ENCODE measurements around the gene C16orf82.

The C16orf82 gene

DNA sequence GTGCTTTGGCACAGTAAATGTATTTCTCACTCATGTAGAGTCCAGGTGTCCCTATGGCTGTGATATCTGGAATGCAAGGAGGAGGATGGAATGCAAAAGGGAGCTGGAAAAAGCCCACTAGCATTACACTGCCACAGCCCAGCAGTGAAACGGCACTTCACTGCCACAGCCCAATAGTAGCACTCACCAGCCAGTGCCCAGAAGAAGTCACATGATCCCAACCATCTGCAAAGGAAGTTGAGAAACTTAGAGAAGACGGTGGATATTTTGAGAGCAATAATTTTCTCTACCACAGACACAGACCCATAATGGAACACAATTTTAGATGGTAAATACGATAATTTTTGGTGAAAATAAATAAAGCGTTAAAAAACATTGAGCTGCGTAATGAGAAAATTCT, 51.8 kb downstream of the C16orf82 start:
- Histone ChIP-seq H3K36me3 (ENCODE audit: low read length) (no peaks in the 10 kb centered on the region), H3K9ac (ENCODE audit: low read length) (no peak overlapping the region), H3K27me3 (ENCODE audit: low read length) (no peaks in the 10 kb centered on the region), H3K9me2 (replicated peaks; ENCODE audit: insufficient read depth, low read length) (no peaks in the 10 kb centered on the region), H3K79me2 (ENCODE audit: insufficient read depth, low read length) (no peaks in the 10 kb centered on the region), H3K9me3 (ENCODE audit: insufficient read depth, low read length) (no peaks in the 10 kb centered on the region), H3K4me3 (ENCODE audit: insufficient read depth, low read length, poor library complexity, severe bottlenecking) (no peak overlapping the region), H3K27ac (ENCODE audit: low read depth, low read length) (no peak overlapping the region), H4K20me1 (ENCODE audit: low read depth, low read length) (no peaks in the 10 kb centered on the region), H2AFZ (ENCODE audit: low read depth, low read length, severe bottlenecking) (no peak overlapping the region), H3F3A (ENCODE audit: insufficient read depth) (no peaks in the 10 kb centered on the region), H3K4me2 (ENCODE audit: low read depth, low read length, poor library complexity, severe bottlenecking) (no peak overlapping the region)
- TF ChIP-seq EZH2phosphoT487 (conservative IDR thresholded peaks at IDR 0.05; ENCODE audit: low read length): no peak
- TF ChIP-seq, protein P1, sequence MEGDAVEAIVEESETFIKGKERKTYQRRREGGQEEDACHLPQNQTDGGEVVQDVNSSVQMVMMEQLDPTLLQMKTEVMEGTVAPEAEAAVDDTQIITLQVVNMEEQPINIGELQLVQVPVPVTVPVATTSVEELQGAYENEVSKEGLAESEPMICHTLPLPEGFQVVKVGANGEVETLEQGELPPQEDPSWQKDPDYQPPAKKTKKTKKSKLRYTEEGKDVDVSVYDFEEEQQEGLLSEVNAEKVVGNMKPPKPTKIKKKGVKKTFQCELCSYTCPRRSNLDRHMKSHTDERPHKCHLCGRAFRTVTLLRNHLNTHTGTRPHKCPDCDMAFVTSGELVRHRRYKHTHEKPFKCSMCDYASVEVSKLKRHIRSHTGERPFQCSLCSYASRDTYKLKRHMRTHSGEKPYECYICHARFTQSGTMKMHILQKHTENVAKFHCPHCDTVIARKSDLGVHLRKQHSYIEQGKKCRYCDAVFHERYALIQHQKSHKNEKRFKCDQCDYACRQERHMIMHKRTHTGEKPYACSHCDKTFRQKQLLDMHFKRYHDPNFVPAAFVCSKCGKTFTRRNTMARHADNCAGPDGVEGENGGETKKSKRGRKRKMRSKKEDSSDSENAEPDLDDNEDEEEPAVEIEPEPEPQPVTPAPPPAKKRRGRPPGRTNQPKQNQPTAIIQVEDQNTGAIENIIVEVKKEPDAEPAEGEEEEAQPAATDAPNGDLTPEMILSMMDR (IDR thresholded peaks at IDR 0.05; ENCODE audit: insufficient read depth, low read length, poor library complexity, severe bottlenecking): no peak
